MG63 (cell line): ENCODE results near the gene CXCL14. TPM values are rescaled to one million over a fixed set of nuclear protein-coding genes. Genes with fewer than 3 reads are reported as not detected.

ENCODE experiments used
- DNase-seq: peaks from one replicate; pipeline ENCODE4 v3.0.0-alpha.2; 2020
- H3K27me3 ChIP-seq: fragments of 250-450 bp; sonication (Bioruptor Pico); 2 replicates; pipeline ENCODE4 v1.5.1; 2020; ENCODE audit warnings: mild to moderate bottlenecking, moderate library complexity
- H3K36me3 ChIP-seq: fragments of 250-450 bp; sonication (Bioruptor Pico); 2 replicates; pipeline ENCODE4 v1.5.1; 2020; ENCODE audit warnings: mild to moderate bottlenecking, moderate library complexity
- H3K4me3 ChIP-seq: fragments of 250-450 bp; sonication (Bioruptor Pico); 2 replicates; pipeline ENCODE4 v1.5.1; 2020; ENCODE audit warnings: mild to moderate bottlenecking, moderate library complexity
- H3K9me3 ChIP-seq: fragments of 250-450 bp; sonication (Bioruptor Pico); 2 replicates; pipeline ENCODE4 v1.5.1; 2020; ENCODE audit warnings: mild to moderate bottlenecking, moderate library complexity
- total RNA-seq: library from RNA; depleted of rRNA; stranded (reverse); fragments of >200 nt; shearing (Covaris generic); gene quantifications from 2 replicates; pipeline ENCODE4 v1.2.3, GENCODE V29; 2014; ENCODE audit warnings: low replicate concordance

Gene CXCL14
- total RNA-seq, 1 experiment from 2014 or later = 0.76 TPM

DNA sequence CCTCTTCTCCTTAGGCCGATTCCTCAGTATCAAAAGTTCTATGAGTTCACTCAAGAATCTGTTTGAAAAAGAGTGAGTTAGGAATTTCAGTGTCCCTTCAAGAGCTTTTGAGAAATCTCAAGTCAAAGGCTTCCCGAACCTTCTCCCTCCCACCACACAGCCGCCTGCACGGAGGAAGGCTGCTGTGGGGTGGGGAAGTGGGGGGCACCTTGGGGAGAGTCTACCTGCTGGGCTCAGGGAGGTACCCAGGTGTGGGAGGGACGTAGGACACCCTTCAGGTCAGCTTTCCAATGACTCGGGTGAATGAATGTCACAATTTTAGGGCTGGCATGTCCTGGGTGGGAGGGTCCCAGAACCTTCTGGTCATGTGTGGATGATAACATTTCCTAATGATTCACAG is 17.5 kb downstream of the CXCL14 start:
- H3K27me3 ChIP-seq = peaks cover 6% of the 10 kb centered on the region
- no peak overlapping the region for H3K4me3 ChIP-seq
- H3K9me3 ChIP-seq = no peaks in the 10 kb centered on the region; the same call in 1 of the 2 replicates
- DNase-seq = no peak
- no peaks in the 10 kb centered on the region for H3K36me3 ChIP-seq

DNA sequence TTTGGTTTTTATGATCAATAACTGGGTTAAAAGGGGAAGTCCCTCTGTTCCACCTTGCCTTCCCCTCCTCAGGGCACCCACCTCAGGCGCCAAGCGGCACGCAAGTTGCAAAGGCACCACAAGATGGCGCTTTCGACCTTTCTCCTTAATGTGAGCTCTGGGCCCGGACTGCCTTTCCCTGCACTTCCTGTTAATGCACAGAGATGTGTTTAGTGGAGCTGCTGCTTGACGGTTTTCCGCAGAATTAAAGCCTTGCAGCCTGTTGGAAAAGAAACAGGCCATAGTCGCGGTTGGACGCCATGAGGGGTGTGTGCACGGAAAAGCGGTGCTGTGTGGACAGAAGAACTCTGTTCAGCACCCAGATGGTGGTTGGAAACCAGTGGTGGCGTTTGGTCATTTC is 17.9 kb downstream of the CXCL14 start:
- no peaks in the 10 kb centered on the region for H3K36me3 ChIP-seq
- H3K27me3 ChIP-seq = peaks cover 10% of the 10 kb centered on the region

DNA sequence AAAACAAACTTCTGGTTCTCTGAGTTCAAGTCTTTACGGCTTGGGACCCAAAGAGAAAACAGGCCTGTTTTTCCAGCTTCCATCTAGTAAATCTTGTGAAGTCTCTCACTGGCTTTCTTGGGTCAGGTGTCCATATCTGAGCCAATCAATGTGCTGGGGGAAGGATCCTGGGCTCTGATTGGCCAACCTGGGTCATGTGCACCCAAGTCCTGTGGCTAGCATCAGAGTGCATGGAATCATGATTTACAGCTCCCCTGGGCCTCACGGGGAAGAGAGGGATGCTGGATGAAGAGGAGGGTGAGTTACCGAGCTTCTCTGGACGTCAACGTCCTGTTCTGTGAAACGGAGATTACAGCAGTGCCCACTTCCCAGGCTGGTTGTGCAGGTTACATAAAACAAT is 19.4 kb downstream of the CXCL14 start:
- H3K36me3 ChIP-seq = no peaks in the 10 kb centered on the region
- H3K9me3 ChIP-seq = no peaks in the 10 kb centered on the region; the same call in 1 of the 2 replicates
- DNase-seq = peak; percentile 51
- H3K27me3 ChIP-seq = peaks cover 8% of the 10 kb centered on the region; the same call in 1 of the 2 replicates
- no peak overlapping the region for H3K4me3 ChIP-seq

More for the DNA sequence above, 17.9 kb downstream of the CXCL14 start:
- H3K4me3 ChIP-seq = no peak overlapping the region
- DNase-seq = peak; percentile 81
- H3K9me3 ChIP-seq = no peaks in the 10 kb centered on the region; the same call in 1 of the 2 replicates

DNA sequence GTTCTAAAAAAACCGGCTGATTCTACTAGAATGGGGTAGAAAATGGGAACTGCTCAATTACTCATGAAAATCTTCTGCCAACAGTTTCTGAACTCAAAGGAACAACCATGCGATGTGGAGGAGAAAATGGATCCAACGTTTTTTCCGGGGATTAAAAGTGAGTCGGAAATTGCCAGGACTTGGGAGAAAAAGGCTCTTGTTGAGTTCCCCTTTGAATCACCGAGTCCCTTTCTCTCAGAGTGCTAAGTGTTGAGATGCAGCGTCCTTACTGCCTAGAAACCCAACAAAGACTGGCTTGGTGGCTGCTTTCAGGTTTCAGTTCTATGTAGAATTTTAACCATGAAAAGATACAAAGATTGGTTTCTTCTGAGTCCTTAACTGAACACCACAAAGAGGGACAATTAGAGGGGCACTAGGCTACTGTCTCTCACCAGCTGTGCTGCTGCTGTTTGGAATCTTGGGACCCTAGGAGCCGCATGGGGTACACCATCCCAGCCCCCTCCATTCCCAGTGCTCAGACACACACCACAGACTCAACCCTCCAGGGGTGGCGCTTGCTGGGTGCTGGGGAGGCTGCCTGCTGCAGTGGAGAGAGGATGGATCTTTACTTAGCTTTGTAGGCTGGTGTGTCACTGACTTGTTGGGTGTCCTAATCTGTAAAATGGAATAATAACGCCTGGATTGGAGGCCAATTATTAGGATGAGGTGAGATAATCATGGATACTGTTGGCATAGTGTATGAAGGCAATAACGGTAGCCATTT is 21.5 kb downstream of the CXCL14 start:
- H3K4me3 ChIP-seq = no peak overlapping the region
- H3K9me3 ChIP-seq = no peaks in the 10 kb centered on the region; the same call in 1 of the 2 replicates
- H3K27me3 ChIP-seq = peaks cover 8% of the 10 kb centered on the region; the same call in 1 of the 2 replicates
- DNase-seq = no peak
- no peaks in the 10 kb centered on the region for H3K36me3 ChIP-seq

DNA sequence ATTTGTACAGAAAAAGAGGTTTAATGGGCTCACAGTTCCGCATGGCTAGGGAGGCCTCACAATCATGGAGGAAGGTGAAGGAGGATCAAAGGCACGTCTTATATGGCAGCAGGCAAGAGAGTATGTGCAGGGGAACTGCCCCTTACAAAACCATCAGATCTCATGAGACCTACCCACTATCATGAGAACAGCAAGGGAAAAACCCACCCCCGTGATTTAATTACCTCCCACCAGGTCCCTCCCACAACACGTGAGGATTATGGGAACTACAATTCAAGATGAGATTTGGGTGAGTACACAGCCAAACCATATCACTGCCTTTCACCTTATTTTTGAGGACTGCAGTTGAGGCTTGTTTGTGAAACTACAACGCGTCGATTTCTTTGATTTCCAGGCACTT is 22.2 kb downstream of the CXCL14 start:
- Histone ChIP-seq H3K4me3 (no peak overlapping the region), H3K9me3 (no peaks in the 10 kb centered on the region; the same call in 1 of the 2 replicates), H3K36me3 (no peaks in the 10 kb centered on the region), H3K27me3 (peaks cover 8% of the 10 kb centered on the region; the same call in 1 of the 2 replicates)
- no peak for DNase-seq

DNA sequence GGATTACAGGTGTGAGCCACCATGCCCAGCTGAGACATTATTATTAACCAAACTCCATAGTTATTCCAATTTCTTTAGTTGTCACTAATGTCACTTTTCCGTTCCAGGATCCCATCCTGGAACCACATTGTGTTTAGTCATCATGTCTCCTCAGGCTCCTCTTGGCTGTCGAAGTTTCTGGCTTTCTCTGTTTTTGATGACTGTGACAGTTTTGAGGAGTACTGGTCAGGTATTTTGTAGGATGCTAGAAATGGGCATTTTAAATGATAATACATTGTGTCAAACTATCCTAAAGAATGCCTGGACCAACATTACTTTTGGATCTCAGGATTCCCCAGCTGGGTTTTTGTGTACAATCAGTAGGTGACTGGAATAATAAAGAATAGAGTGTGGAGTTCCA is 23.3 kb downstream of the CXCL14 start:
- no peak for DNase-seq
- Histone ChIP-seq H3K36me3 (no peaks in the 10 kb centered on the region), H3K27me3 (peaks cover 8% of the 10 kb centered on the region; the same call in 1 of the 2 replicates), H3K4me3 (no peak overlapping the region), H3K9me3 (no peaks in the 10 kb centered on the region; the same call in 1 of the 2 replicates)

DNA sequence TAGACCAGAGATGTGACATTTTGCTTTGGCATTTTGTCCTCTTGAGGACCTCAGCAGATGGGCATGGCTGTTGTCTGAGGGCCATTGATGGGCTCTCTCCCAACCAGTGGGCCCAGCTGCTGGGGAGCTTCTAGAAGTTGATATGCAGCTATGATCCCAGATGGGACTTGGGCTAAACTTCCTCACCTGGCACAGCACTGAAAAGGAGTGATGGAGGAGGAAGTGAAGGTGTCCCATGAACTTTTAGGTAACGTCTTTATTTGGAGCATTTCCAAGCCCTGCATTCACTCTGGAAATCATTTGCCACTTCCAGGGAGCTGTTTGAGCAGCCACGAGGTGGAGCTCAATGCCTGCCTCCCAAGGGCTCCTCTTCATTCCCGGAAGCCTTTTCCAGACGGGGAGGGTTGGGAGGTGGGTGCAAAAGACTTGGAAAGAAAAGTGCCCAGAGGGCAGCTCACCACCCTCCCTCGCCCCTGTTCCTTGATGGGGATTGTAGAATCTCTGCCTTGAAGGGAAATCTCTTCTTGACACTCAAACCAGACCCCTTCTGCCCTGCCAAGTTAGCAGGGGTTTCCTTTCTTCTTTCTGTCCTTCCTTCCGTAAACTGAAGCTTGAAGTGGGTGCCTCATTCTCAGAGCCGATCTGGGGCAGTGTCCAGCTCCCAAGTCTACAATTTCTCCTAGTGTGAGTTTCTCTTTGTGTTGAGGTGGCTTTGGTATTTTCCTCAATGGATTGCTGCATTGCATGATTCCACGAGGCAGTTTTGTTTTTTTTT is 24.9 kb downstream of the CXCL14 start:
- Histone ChIP-seq H3K36me3 (no peaks in the 10 kb centered on the region), H3K9me3 (no peaks in the 10 kb centered on the region), H3K4me3 (no peak overlapping the region), H3K27me3 (peaks cover 8% of the 10 kb centered on the region; the same call in 1 of the 2 replicates)
- peak; percentile 71 for DNase-seq

DNA sequence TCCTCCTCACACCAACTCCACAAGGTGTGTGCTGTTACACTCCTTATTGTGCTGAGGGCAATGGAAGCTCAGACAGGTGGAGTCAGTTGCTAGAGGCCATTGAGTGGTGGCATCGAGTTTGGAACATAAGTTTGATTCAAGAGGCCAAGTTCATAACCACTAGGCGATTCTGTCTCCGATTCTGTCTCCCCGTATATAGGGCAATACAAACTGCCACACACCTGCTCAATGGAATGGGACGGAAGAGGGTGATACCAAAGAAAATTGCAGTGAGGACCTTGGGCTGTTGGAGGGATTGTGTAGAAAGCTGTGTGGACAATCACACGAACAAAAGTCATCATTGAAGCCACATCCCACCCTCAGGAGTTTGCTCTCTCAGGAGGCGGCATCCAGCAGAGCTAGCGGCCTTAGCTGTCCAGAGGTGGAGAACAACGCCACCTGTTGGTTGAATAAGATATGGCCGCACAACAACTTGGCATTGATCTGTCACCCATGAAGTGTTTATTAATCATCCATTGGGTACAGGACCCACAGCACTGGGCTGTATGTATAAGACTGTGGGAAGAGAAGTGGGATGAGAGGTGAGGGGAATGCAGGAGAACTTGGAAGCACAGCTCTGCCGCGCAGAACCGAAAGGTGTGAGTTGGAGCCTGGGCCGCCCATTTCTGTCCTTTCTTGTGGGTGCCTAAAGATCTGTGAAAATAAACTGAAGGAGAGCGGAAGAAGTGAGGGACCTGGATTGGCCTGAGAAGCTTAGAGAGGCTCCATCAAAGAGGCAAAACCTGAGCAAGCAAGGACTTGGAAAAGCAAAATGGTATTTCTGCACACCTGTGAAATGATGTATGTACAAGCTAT is 27.0 kb downstream of the CXCL14 start:
- H3K9me3 ChIP-seq = no peaks in the 10 kb centered on the region
- H3K36me3 ChIP-seq = no peaks in the 10 kb centered on the region
- H3K27me3 ChIP-seq = peaks cover 8% of the 10 kb centered on the region; the same call in 1 of the 2 replicates
- no peak overlapping the region for H3K4me3 ChIP-seq
- DNase-seq = peak; percentile 73

DNA sequence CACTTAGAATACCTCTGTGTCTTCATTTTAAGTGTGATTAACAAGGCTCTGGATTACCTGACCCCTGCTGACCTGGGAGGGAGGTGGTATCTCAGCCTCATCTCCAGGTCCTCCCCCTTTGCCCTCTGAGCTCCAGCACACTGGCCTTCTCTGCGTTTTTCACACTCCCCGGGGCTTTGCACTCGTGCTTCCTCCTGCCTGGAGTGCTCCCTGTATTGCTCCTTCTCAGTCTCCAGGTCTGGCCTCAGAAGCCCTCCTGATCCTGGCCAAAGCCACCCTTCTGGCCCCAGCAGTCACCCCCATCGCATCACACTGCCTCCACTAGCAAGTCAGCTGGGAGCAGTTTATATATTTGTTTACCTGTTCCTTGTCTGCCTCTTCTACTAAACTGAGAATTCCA is 29.4 kb downstream of the CXCL14 start:
- no peaks in the 10 kb centered on the region; the same call in 1 of the 2 replicates for H3K27me3 ChIP-seq

DNA sequence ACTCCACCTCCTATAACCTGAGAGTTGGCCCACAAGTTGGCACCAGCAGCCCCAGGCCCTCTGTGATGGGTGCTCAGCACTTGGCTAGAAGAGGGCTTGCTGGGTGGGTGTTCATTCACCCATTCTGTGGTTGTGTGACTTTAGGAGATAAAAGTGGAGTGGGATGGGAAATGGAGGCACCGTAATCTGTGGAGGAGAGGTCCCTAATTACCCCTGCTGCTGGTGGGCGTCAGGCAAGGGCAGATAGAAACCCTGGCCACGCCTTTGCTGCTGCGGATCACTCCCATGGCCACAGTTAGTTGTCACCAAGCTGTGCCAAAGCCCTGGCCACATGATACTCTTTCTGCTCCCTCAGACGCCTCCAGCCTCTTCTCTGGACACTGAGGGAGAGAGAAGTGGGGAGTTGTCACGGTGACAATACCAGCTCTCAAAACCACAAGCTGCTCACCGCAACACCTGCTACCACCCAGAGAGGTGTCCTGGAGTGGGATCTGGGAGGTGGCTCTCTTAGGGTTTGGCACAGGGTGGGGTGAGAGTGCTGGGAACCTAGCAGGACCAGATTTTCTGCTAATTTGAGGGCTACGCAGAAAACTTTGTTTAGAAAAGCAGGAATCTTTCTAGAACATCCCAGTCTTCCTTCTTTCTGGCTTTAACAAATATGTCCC is 31.1 kb downstream of the CXCL14 start:
- Histone ChIP-seq H3K9me3 (no peaks in the 10 kb centered on the region), H3K27me3 (no peaks in the 10 kb centered on the region; the same call in 1 of the 2 replicates), H3K36me3 (no peaks in the 10 kb centered on the region), H3K4me3 (no peak overlapping the region)
- no peak for DNase-seq

More for the DNA sequence above, 29.4 kb downstream of the CXCL14 start:
- Histone ChIP-seq H3K9me3 (no peaks in the 10 kb centered on the region), H3K4me3 (no peak overlapping the region), H3K36me3 (no peaks in the 10 kb centered on the region)
- no peak for DNase-seq

DNA sequence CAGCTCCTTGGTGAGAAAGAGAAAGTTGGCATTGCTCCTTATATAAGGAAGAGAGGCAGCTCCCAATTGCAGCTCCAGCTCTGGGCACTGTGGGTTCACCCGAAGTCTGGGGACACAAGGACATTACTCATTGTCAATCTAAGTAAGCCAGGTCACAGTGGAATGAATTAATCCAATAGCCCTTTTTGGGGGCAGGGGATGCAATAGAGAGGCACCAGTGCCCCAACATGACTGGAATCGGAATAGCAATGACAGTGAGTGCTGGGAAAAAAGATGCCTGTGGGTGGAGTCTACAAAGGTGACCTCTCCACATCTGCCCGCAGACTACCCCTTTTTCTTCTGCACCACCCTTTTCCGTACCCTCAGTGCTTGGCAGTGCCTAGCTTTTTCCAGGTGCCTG is 31.9 kb downstream of the CXCL14 start:
- Histone ChIP-seq H3K9me3 (no peaks in the 10 kb centered on the region), H3K4me3 (no peak overlapping the region), H3K27me3 (no peaks in the 10 kb centered on the region; the same call in 1 of the 2 replicates), H3K36me3 (no peaks in the 10 kb centered on the region)
- no peak for DNase-seq

DNA sequence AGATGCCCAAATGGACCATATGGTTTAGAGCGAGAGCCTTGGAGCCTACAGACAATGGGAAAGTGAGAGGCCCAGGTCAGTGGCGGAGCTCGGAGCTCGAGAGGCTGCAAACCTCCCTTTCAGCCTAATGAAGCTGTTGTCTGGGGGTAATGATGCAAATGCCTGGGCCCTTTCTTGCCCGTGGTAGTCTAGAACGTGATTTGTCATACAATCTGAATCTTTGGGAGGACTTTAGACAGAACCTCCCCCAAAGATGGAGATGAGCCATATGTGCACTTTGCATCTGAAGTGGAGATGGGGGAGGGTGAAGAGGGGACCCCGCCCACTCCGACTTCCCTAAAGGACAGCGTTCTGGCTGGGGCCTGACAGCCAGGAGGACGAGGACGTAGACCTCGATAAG is 32.7 kb downstream of the CXCL14 start:
- Histone ChIP-seq H3K36me3 (no peaks in the 10 kb centered on the region), H3K27me3 (no peaks in the 10 kb centered on the region; the same call in 1 of the 2 replicates), H3K9me3 (no peaks in the 10 kb centered on the region), H3K4me3 (no peak overlapping the region)
- DNase-seq = no peak

DNA sequence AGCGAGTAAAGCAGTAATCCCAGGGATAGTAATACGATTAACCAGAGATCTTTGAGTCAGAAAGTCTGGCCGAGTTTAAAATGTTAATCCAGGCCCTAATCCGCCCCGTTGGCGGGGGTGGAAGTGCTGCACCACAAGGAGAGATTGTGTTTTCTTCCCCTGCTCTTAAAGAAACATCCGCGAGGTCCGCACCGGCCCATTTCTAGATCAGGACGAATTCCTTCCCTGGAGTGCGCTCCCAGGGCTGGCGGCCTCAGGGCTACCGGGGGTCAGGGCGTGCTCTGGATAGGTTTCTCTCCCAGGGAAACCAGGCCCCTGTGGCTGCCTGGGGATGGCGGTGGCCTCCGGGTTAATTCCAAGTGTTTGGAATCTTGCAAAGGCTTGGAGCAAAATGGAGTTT is 33.7 kb downstream of the CXCL14 start:
- H3K27me3 ChIP-seq = no peaks in the 10 kb centered on the region; the same call in 1 of the 2 replicates

DNA sequence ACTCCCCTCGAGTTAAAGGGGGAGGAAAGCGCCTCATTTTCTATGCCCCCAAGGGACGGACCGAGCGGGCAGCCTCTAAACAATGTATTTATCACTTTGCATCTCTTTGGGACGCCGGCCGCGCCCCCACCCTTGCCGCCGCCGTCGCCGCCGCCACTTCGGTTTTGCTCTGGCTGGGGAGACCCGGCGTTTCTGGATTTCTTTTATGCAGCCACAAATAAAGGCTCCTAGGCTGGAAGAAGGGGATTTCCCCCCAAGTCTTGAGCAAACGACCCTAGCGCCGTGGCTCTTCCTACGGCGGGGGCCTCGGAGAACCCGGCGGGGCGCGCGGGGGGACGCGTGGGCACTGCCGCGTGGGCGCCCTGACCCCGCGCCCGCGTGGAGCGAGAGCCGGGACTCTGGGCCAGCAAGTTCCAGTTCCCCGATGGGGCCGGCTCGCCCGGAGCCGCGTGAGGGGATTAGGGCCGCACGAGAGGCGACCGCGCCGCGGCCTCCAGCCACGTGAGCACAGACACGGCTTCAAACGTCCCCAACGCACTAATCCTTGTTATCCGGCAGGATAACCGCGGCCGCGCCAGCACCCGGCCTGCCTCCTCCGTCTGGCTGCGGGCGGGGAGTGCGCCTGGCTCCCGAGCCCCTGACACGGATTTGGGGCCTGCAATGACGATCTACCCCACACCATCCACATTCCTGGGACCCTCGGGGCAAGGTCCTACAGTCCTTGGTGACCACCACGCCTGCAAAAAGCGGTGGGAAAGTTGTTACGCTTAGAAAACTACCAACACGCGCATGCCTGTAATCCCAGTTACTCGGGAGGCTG is 35.1 kb downstream of the CXCL14 start:
- no peaks in the 10 kb centered on the region for H3K9me3 ChIP-seq
- no peak for DNase-seq
- no peaks in the 10 kb centered on the region for H3K27me3 ChIP-seq
- H3K36me3 ChIP-seq = no peaks in the 10 kb centered on the region
- H3K4me3 ChIP-seq = peak overlapping the region; percentile 22

More for the DNA sequence above, 33.7 kb downstream of the CXCL14 start:
- Histone ChIP-seq H3K4me3 (no peak overlapping the region), H3K36me3 (no peaks in the 10 kb centered on the region), H3K9me3 (no peaks in the 10 kb centered on the region)
- DNase-seq = no peak

DNA sequence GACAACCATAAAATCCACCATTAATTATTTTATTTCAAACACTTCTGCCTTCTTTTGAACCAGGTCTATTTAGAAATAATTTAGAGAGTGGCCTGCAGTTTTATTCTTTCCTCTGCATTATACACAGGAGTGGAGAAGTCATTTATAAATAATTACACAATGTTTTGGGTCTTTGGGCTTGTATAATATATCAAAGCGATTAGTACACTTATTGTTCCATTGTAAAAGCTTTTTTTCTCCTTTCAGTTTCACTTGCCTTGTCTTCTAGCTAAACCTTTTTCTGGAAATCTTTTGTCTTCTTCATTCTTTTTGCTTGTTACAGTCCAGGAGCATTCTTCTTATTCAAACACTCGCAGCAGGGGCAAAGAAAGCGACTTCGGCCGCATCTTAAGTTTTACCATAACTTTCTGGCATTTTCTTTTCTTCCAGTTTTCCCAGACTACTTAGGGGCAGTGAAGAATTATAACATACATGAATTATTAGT is 35.7 kb downstream of the CXCL14 start:
- no peaks in the 10 kb centered on the region for H3K27me3 ChIP-seq
- peak overlapping the region; percentile 22 for H3K4me3 ChIP-seq
- DNase-seq = no peak

More for the DNA sequence above, 35.7 kb downstream of the CXCL14 start:
- Histone ChIP-seq H3K36me3 (no peaks in the 10 kb centered on the region), H3K9me3 (no peaks in the 10 kb centered on the region)
